ENCODE results near the gene TFB2M.
"Not testable (repeated sequence)": the region's sequence is repeated elsewhere in the genome, so short reads cannot be mapped to it uniquely, and the experiment has no call there.

TFB2M gene

DNA sequence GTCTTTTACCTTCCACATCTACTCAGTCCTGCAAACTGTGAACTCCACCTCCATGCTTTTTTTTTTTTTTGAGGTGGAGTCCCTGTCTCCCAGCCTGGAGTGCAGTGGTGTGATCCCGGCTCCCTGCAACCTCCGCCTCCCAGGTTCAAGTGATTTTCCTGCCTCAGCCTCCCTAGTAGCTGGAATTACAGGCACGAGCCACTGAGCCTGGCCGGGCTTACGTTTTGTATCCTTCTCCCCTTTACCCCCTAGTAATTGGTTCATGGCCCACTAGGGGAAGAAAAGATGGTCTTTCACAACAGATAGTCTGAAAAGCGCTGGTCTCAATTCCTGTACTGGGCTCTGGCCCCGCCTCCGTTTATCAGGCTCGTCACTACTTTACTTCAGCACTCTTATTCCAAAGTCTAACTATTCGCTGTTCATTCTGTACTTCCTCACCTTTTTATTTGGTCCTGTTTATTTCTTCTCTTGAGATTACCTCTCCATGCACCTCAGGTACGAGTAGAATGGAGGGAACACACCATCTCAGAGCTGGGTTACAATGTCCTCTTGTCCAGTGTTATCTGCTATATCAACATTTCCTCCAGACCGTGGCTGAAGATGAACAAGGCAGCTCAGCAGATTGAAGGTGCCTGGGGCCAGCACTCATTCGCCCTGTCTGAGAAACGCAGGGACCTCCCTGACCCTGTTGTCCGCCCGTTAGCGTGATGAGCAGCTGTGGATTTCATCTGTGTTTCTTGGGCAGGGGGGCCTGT, 16.4 kb upstream of the TFB2M start:
- DNase-seq: no peak

DNA sequence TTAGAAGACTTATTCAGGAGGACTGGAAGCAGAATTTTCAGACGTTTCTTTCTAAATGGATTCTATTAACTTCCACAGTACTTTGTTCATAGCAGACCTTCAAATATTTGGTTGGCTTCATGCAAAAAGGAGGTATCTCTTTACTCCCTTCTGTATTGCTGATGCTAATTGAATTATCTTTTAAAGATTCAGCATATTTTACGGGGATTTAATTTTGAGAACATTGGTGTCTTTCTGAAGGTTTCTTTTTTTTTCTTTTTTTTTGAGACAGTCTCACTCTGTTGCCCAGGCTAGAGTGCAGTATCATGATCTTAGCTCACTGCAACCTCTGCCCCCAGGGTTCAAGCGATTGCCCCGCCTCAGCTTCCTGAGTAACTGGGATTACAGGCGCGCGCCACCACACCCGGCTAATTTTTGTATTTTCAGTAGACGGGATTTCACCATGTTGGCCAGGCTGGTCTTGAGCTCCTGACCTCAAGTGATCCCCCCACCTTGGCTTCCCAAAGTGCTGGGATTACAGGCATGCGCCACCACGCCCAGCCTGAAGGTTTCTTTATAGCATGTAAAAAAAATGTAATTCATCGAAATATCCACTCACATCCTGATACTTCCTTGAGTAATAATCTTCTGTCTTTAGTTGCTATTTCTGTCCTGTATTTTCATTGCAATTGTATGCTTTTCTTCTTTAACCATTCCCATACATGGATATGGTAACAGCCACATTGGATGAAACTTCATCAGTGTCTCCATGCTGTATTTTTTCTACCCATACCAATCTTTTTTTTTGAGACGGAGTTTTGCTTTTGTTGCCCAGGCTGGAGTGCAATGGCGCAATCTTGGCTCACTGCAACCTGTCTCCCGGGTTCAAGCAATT, 14.7 kb upstream of the TFB2M start:
- DNase-seq: no peak

DNA sequence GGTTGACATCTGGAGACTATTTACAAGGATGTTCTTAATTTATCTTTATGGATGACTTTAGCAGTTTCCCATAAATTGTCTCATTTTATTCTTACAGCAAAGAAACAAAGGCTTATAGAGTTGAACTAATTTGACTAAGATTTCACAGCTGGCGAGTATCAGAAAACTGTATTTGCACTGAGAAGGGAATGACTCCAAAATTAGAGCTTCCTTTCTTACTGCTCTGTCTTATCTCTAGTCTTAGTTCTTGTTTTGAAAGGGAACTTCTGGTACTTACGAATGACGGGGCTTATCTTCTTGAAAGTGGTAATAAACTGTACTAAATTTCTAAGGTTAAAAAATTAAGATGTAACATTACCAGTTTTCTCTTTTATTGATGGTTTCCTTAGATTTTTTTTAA, 13.8 kb upstream of the TFB2M start:
- DNase-seq: no peak

DNA sequence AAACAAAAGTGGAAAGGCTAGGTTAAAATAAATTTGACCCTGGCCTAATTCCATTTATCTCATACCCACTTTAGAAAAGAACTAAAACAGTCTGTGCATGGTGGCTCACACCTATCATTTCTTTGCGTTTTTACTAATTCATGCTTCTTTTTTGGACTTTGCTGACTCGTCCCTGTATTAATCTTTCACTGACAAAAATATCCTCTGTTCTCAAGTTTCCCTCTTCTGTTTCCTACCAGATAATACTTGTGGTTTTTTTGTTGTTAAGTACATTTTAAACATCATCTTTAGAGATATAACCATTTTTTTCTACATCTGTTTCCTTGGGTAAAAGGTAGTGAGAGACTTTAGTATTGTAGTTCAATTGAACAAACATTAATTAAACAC, 11.7 kb upstream of the TFB2M start:
- no peak for DNase-seq

DNA sequence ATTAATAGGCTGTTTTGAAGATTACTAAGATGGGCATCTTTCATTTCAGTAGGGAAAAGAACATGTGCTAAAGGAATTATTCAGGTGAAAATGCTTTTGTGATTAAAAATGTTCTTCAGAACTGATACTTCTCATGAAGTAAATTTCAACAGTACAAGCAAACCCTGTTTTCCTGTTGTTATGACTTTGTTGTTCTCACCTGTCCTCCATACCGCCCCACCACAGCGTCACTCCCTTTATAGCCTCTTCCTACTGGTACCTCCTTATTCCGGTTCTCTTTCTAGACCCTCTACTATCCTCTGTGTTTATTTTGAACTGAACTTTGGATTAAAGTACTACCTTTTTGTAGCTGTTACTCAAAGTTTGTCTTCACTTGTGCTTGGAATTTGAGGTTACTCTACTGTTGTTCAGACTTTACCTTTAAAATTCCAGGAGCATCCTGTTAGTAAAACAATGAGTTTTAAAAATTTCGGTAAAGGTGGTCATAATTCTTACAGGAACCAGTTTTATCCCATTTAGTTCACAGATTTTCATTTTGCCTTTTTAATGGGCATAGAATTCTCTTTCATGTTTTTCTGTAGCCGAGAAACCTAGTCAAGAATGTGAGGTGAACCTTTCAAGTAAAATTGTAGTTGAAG, 11.1 kb upstream of the TFB2M start:
- DNase-seq: no peak

DNA sequence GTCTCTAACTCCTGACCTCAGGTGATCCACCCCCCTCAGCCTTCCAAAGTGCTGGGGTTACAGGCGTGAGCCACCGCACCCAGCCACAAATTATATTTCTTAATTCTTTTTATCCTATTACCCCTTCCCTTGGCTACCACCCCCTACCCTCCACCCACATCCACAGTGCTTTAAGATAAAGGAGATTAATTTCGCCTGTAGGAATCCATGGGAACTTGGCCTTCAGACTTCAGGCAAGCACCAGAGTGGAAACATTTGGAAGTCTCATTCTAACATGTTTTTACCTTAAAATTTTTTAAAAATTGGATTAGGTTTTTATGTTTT, 10.6 kb upstream of the TFB2M start:
- DNase-seq: no peak

DNA sequence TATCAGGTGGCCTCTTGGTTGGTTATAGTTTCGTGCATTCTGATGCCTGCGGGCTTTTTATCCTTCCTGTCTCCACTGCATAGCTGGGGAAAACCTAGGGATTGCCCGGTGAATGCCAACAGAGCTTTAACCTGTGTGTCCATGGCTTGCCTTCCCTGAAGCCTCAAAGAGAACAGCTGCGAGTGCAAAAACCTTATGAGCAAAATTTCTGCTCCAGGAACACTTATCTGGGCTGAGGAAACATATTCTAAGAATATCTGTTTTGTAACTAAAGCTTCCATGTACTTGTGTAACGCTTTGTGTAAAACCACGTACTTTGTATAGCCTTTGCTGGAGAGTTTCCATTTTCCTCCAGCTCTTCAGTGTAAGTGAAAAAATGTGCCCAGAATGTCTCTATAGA, 7.4 kb upstream of the TFB2M start:
- DNase-seq: no peak

DNA sequence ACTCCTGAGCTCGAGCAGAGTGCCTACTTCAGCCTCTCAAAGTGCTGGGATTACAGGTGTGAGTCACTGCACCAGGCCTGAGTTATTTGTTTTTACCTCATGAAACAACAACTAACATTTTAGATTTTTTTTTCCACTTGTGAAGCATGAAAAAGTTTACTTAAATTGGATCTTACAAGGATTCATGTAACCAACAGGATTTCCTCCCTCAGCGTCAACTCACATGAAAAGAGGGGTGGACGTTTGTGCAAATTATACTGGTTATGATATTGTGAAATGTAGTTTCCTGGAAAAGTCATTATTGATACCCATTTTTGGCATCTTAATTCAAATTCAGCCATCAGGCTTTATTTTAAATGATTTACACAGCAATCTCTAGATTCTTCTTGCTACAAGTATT, 6.7 kb upstream of the TFB2M start:
- DNase-seq: no peak

DNA sequence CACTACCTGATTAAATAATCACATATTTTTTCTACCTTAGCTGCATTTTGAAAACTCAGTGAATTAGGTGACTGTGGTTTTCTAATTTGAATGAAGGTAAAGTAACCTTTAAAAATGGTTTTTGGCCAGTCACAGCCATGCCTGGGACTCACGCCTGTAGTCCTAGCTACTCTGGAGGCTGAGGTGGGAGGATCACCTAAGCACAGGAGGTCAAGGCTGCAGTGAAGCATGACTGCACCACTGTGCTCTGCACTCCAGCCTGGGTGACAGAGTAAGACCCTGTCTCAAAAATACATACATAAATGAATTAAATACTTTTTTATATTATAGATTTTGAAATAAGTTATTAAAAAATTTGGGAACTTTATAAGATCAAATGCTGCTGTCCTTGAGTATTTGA, 5.9 kb upstream of the TFB2M start:
- no peak for DNase-seq

DNA sequence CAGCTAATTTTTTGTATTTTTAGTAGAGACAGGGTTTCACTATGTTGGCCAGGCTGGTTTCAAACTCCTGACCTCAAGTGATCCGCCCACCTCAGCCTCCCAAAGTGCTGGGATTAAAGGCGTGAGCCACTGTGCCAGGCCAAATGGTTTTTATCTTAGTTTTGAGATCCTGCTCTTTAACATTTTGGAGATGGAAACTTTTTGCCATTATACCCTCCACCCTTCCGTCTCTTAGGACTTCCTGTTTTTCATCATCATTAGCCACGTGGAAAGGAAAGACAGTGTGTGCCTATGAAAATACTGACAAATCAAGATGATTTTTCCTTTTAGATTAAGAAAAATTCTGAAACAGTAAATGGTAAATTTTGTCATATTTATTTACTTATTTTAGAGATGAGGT, 5.2 kb upstream of the TFB2M start:
- not testable (repeated sequence) for DNase-seq

DNA sequence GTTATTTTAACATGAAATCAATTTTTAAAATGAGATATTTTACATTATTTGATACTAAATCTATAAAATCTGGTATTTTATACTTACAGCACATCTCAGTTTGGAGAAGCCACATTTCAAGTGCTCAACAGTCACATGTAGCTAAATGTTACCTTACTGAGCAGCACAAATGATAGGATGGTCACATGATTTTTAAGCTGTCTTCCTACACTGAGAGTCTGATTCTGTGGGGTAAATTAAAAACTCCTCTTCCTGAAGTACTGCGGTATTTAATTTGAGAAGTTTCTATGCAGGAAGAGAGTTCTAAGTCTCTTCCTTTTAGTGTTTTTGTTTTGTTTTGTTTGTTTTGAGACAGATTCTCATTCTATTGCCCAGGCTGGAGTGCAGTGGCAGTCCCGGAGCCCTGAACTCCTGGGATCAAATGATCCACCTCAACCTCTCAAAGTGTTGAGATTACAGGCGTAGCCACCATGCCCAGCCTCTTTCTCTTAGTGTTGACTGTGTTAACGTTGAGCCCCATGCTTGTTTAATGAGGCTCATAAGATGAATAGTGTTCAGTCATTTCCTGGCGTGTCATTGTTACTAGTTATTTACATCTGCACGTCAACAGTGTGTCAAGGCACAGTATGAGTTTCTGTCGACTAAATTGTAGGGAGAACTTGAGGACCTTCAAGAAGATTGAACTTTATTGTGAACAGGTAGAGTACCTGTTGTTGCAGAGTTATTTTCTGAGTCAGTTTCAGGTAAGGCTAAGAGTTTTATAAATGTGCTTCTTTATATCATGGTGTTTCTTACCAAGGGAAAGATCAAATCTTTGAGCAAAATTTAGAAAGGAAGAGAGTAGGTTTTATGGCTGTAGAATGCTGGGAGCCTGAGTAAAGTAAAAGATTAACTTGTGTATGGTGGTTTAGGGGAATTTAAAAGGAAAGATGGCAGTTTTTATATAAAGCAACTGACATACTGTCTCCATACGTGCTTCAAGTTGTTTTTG, 3.5 kb upstream of the TFB2M start:
- peak; percentile 65 for DNase-seq

DNA sequence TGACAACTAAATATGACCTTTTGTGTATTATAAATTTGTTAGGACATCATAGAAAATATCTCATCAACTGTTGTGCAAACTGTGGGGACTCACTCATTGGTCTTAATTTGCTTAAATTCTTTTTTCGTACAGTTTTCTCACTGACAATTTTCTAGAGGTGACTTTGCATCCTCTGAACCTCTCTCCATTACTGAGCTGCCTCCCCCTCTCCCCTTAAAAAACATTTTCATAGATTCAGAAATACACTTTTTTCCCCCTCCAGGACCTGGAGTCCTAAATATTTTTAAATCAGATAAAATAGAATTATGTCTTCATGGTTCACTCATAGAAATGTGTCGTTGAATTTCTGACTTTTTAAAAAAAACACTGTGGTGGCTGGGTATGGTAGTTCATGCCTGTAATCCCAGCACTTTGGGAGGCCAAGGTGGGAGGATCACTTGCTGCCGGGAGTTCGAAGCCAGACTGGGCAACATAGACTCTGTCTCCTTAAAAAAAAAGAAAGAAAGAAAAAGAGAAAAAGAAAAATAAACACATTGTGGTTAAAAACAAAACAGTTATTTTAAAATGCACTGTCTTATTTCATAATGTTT, 1.7 kb upstream of the TFB2M start:
- DNase-seq: no peak

DNA sequence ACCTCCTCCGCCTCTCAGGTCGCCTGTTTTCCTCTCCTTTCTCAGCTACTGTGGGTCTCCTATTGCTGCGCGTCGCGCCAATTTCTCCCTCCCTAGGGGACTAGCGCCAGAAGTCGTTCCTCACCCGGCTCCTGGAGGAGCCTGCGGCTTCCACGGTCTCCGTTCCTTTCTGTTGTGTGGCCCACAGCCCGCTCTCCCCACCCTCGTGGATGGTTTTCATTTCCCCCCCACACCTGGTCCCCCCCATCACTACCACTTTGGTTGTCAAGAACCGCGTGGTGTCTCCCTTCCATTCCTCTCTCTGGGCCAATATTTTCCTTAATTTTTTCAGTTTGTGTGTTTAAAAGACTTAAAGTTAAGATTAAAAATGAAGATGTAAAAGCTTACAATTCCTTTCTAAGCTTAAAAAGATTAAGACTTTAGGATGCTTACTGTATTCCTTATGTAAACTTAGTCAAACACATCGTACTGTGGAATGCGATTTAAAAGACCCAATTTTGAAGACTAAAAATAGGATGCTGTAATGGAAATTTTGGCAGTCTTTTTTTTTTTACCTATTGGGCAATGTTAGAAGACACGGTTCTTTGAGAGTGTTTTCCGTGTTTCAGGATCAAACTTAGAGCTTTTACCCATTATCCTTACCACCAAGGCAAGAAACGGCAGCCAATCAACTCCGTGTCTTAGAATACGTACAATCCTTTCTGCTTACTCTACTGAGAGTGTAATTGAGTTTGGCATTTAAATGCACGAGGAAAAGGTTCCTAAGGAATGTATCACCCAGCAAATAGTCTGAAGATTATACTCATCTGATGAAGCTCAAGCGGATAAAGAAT, 968 bp upstream of the TFB2M start:
- DNase-seq: peak; percentile 2

DNA sequence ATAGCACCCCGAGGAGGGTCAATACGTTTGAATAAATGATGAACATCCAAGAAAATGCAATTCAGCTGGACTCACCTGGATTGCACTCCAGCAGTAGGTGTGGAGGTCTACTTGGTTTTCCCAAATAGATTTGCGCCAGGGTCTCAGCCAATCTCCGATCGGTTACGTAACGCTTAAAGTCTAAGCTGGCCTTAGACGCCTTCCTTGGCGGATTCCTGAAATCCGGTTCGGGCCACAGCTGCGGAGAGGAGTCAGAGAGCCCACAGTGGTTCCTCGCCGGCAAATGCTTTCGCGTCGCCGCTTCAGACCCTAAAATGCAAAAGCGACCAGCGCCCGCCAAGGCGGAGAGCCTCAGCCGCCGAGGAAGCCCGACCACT, 322 bp downstream of the TFB2M start:
- peak; percentile 34 for DNase-seq

DNA sequence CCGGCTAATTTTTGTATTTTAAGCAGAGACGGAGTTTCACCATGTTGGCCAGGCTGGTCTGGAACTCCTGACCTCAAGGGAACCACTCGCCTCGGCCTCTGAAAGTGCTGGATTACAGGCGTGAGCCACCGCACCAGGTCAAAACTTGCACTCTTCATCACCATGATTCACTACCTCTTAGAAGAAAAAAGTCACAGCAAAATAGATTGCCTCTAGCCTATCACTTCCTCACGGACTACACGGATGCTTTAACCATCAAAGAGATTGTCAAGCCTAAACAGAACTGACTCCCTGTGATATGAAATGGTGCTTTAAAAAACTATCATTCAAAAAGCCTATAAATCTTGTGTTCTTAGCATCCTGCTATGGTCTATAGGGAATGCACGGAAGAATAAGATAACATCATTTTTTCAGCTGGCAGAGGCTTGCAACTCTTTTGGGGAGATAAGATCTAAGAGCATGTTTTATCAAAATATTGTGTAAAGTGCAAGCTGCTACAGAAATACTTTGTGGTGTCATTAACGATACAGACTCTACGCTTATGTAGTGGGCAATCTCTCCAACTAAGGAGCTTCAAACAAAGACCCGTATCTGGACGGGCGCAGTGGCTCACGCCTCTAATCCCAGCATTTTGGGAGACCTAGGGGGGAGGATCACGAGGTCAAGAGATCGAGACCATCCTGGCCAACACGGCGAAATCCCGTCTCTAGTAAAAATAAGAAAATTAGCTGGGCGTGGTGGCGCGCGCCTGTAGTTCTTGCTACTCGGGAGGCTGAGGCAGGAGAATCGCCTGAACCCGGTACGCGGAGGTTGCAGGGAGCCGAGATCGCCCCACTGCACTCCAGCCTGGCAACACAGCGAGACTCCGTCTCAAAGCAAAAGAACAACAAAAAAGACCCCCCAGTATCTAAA, 966 bp downstream of the TFB2M start:
- no peak for DNase-seq

DNA sequence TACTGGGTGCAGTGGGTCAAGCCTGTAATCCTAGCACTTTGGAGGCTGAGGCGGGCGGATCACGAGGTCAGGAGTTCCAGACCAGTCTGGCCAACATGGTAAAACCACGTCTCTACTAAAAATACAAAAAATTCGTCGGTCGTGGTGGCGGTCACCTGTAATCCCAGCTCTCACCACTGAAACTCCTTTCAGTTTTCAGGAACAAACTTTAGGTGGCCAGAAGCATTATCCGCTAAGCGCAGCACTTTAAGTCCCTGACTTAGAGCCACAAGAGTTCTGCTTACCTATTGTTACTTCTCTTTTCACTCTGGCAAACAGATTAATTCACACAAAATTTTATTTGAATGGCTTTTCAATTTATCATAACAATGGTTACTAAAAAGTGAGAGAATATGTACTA, 5.2 kb downstream of the TFB2M start:
- not testable (repeated sequence) for DNase-seq

DNA sequence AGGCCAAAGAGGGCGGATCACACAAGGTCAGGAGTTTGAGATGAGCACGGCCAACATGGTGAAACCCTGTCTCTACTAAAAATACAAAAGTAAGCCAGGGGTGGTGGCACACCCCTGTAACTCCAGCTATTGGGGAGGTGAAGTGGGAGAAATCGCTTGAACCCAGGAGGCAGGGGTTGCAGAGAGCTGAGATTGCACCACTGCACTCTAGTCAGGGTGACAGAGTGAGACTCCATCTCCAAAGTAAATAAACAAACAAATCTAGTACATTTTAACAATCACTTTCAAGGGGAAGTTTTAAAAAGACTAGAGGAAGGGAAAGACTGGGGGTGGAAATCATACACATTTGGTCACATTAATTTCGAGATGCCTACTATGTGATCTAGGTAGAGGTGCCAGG, 6.8 kb downstream of the TFB2M start:
- DNase-seq: no peak

DNA sequence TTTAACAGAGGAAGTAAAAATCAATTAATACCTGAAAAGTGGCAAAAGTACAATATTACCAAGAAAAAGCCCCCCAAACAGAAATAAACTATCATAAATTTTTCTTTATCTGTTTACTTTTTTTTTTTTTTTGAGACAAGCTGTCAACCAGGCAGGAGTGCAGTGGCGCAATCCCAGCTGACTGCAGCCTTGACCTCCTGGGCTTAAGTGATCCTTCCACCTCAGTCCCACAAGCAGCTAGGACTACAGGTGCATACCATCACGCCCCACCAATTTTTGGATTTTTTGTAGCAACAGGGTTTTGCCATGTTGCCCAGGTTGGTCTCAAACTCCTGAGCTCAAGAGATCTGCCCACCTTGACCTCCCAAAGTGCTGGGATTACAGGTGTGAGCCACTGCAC, 8.0 kb downstream of the TFB2M start:
- no peak for DNase-seq

DNA sequence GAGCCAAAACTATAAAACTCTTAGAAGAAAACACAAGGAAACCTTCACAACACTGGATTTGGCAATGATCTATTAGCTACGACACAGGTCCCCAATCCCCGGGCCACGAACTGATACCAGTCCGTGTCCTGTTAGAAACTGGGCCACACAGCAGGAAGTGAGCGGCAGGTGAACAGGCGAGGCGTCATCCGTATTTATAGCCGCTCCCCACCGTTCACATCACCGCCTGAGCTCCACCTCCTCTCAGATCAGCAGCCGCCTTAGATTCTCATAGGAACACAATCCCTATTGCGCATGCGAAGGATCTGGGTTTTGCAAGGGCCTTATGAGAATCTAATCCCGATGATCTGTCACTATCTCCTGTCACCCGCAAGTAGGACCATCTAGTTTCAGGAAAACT, 11.9 kb downstream of the TFB2M start:
- DNase-seq: no peak

DNA sequence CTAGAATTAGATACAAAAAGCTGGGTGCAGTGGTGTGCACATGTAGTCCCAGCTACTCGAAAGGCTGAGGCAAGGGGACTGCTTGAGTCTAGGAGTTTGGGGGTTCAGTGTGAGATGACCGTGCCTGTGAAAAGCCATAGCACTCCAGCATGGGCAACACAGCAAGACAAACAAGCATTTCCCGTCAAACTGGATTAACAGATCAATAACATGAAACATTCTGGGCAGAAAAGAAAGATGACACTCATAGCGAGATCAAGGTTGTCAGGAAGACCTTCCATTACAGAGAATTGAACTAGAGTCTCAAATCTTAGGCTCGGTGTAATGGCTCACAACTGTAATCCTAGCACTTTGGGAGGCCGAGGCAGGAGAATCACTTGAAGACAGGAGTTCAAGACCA, 14.0 kb downstream of the TFB2M start:
- no peak for DNase-seq

Measured in NCI-H345 (cell line).